Stomach (tissue), 4 donors: ENCODE results near the gene SLC12A7.

ENCODE experiments used
- POLR2AphosphoS5 ChIP-seq, 3 donors: sonication (generic); formaldehyde crosslinking; IDR thresholded peaks; one replicate each; pipeline ENCODE4 v1.6.1; 2016; ENCODE audit warnings: antibody characterized with exemption in 3 of 3
- TF ChIP-seq, protein P1 (sequence below), 7 experiments: fragments of 450-650 bp in 4 of 7; fragments of 200-600 bp in 3 of 7; sonication (generic) in 3 of 7; IDR thresholded peaks; one replicate each; pipeline ENCODE4 v1.5.1; 2016 to 2019; ENCODE audit warnings: antibody characterized with exemption in 7 of 7, control low read depth in 2 of 7, mild to moderate bottlenecking in 1 of 7

DNA sequence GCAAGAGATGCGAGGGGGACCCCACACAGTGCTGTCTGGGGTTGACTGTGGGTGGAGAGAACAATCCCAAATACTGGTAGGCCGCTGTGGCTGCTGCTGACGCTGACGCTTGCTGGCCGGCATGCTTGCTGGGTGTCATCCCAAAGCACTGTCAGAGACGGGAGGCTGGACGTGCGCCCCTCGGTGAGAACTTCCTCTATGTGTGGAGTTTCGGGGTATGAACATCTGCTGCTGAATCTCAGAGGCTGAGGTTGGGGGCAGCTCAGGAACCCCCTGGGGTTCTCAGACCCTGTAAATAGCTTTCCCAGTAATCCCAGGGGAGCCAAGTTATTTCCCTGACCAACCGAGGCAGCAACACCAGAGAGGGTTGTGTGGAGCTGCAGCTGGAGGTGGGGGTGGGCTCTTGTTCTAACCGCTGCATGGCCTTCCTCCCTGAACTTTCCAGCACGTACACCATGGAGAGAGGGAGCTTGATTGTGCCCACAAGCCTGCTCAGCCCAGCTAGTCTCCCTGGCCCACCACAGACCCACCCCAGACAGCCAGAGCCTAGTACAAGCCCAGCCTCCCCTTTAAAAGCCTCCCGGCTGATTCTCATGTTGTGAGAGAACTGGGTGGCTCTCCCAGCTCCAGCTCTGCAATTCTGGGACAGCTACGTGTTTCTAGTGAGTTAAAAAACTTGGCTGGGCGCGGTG is 21.8 kb upstream of the SLC12A7 start:
- TF ChIP-seq, protein P1, sequence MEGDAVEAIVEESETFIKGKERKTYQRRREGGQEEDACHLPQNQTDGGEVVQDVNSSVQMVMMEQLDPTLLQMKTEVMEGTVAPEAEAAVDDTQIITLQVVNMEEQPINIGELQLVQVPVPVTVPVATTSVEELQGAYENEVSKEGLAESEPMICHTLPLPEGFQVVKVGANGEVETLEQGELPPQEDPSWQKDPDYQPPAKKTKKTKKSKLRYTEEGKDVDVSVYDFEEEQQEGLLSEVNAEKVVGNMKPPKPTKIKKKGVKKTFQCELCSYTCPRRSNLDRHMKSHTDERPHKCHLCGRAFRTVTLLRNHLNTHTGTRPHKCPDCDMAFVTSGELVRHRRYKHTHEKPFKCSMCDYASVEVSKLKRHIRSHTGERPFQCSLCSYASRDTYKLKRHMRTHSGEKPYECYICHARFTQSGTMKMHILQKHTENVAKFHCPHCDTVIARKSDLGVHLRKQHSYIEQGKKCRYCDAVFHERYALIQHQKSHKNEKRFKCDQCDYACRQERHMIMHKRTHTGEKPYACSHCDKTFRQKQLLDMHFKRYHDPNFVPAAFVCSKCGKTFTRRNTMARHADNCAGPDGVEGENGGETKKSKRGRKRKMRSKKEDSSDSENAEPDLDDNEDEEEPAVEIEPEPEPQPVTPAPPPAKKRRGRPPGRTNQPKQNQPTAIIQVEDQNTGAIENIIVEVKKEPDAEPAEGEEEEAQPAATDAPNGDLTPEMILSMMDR (IDR thresholded peaks at IDR 0.05): no peak
- TF ChIP-seq POLR2AphosphoS5 (IDR thresholded peaks at IDR 0.05): no peak
